OCI-LY1 (cell line): ENCODE measurements around the gene IL22RA2.

Source experiments
- CTCF ChIP-seq: fragments of 200-600 bp; sonication (generic), shearing (Covaris generic); IDR thresholded peaks from 2 replicates; pipeline ENCODE4 v1.5.1; 2017; ENCODE audit warnings: mild to moderate bottlenecking, antibody characterized with exemption, low read length, moderate library complexity, mixed read lengths
- EZH2 ChIP-seq: fragments of 200-600 bp; sonication (generic), shearing (Covaris generic); IDR thresholded peaks from 2 replicates; pipeline ENCODE4 v1.8.0; 2017; ENCODE audit warnings: borderline replicate concordance, mixed run types, mild to moderate bottlenecking, antibody characterized with exemption, low read length, moderate library complexity, mixed read lengths

- TF ChIP-seq CTCF (no peak), EZH2 (no peak)
Measured at GRCh38 chr6:137156650-137157049, 16.8 kb downstream of the IL22RA2 start.
